ENCODE results near the gene RNF26. TPM values are rescaled to one million over a fixed set of nuclear protein-coding genes. Genes with fewer than 3 reads are reported as not detected.
A peak's percentile ranks its signal among the peaks of the same experiment; 100 is the strongest.

Gene RNF26
- polyA plus RNA-seq, 4 donors = 28.4 to 34.5 (median 30.9) TPM

- DNase-seq (ENCODE audit: low read depth in 4 of 4, low spot score in 3 of 4) = no peak
Observed at GRCh38 chr11:119347940-119348605, 13.7 kb downstream of the RNF26 start.

GRCh38 chr11:119350302-119350701, 16.0 kb downstream of the RNF26 start:
- no peak for DNase-seq (ENCODE audit: low read depth in 4 of 4, low spot score in 3 of 4)

- no peak for DNase-seq (ENCODE audit: low read depth in 4 of 4, low spot score in 3 of 4)
Observed at GRCh38 chr11:119351232-119351631, 16.9 kb downstream of the RNF26 start.

GRCh38 chr11:119352857-119353260, 18.5 kb downstream of the RNF26 start:
- DNase-seq (ENCODE audit: low read depth in 4 of 4, low spot score in 3 of 4) = no peak

- DNase-seq (ENCODE audit: low read depth in 4 of 4, low spot score in 3 of 4) = no peak
Observed at GRCh38 chr11:119355091-119355843, 20.9 kb downstream of the RNF26 start.

- peak in 1 of 4 donors; percentile 73 for DNase-seq (ENCODE audit: low read depth in 4 of 4, low spot score in 3 of 4)
Observed at GRCh38 chr11:119356349-119357031, 22.2 kb downstream of the RNF26 start.

- no peak for DNase-seq (ENCODE audit: low read depth in 4 of 4, low spot score in 3 of 4)
Observed at GRCh38 chr11:119357074-119357473, 22.7 kb downstream of the RNF26 start.

- DNase-seq (ENCODE audit: low read depth in 4 of 4, low spot score in 3 of 4) = no peak
Observed at GRCh38 chr11:119359365-119360214, 25.3 kb downstream of the RNF26 start.

- DNase-seq (ENCODE audit: low read depth in 4 of 4, low spot score in 3 of 4) = peak in 1 of 4 donors; percentile 73
Observed at GRCh38 chr11:119361056-119361787, 26.9 kb downstream of the RNF26 start.

- no peak for DNase-seq (ENCODE audit: low read depth in 4 of 4, low spot score in 3 of 4)
Observed at GRCh38 chr11:119361941-119362725, 27.8 kb downstream of the RNF26 start.

- DNase-seq (ENCODE audit: low read depth in 4 of 4, low spot score in 3 of 4) = no peak
Observed at GRCh38 chr11:119362741-119363080, 28.4 kb downstream of the RNF26 start.

GRCh38 chr11:119363081-119363850, 28.9 kb downstream of the RNF26 start:
- no peak for DNase-seq (ENCODE audit: low read depth in 4 of 4, low spot score in 3 of 4)

- DNase-seq (ENCODE audit: low read depth in 4 of 4, low spot score in 3 of 4) = no peak
Observed at GRCh38 chr11:119363851-119364590, 29.7 kb downstream of the RNF26 start.

GRCh38 chr11:119365071-119365591, 30.8 kb downstream of the RNF26 start:
- DNase-seq (ENCODE audit: low read depth in 4 of 4, low spot score in 3 of 4) = no peak

- no peak for DNase-seq (ENCODE audit: low read depth in 4 of 4, low spot score in 3 of 4)
Observed at GRCh38 chr11:119366690-119367620, 32.6 kb downstream of the RNF26 start.

- peak in 1 of 4 donors; percentile 62 for DNase-seq (ENCODE audit: low read depth in 4 of 4, low spot score in 3 of 4)
Observed at GRCh38 chr11:119367661-119368120, 33.4 kb downstream of the RNF26 start.
